Keratinocyte (primary cell): ENCODE results near the gene RIPK3. TPM values are rescaled to one million over a fixed set of nuclear protein-coding genes. Genes with fewer than 3 reads are reported as not detected.

ENCODE experiments used
- DNase-seq: peaks from one replicate; pipeline ENCODE4 v3.0.0-alpha.2; 2011; ENCODE audit warnings: low read depth, missing footprints, low spot score
- FAIRE-seq: peaks from 2 replicates; lab custom pipeline; 2011; peaks lifted over from hg19 to GRCh38; lab: Jason Lieb, UNC
- H2AFZ ChIP-seq: 2 replicates; pipeline ENCODE4 v1.6.0; 2012; ENCODE audit warnings: low read length, control low read depth, inconsistent platforms; ENCODE audit not compliant: control insufficient read depth
- H3K27ac ChIP-seq: 2 replicates; pipeline ENCODE4 v1.5.1; 2011; ENCODE audit warnings: low read length; ENCODE audit not compliant: control insufficient read depth, insufficient read depth
- H3K27me3 ChIP-seq: 3 replicates; pipeline ENCODE4 v1.6.0; 2011; ENCODE audit warnings: low read length; ENCODE audit not compliant: control insufficient read depth, insufficient read depth; ENCODE audit errors: extremely low read depth
- H3K36me3 ChIP-seq, 2 experiments: 2 replicates in 1 of 2; 3 replicates in 1 of 2; pipeline ENCODE4 v1.5.1; 2011; ENCODE audit warnings: low read length in 2 of 2, mild to moderate bottlenecking in 1 of 2; ENCODE audit not compliant: control insufficient read depth in 2 of 2, insufficient read depth in 2 of 2; ENCODE audit errors: extremely low read depth in 1 of 2
- H3K4me1 ChIP-seq: 3 replicates; pipeline ENCODE4 v1.5.1; 2011; ENCODE audit warnings: low read length; ENCODE audit not compliant: control insufficient read depth, insufficient read depth; ENCODE audit errors: extremely low read depth
- H3K4me2 ChIP-seq: 3 replicates; pipeline ENCODE4 v1.6.0; 2011; ENCODE audit warnings: low read depth, low read length; ENCODE audit not compliant: control insufficient read depth, insufficient read depth; ENCODE audit errors: extremely low read depth
- H3K4me3 ChIP-seq, 3 experiments: fragments of 200-600 bp in 1 of 3; sonication (generic) in 1 of 3; 2 replicates in 2 of 3; 3 replicates in 1 of 3; pipeline ENCODE4 v1.5.1; 2011 to 2016; ENCODE audit warnings: low read length in 3 of 3, mild to moderate bottlenecking in 3 of 3, control low read depth in 2 of 3, inconsistent platforms in 1 of 3, low read depth in 1 of 3, mixed read lengths in 1 of 3, mixed run types in 1 of 3, moderate library complexity in 1 of 3; ENCODE audit not compliant: control insufficient read depth in 2 of 3, insufficient read depth in 2 of 3; ENCODE audit errors: extremely low read depth in 1 of 3
- H3K79me2 ChIP-seq: 2 replicates; pipeline ENCODE4 v1.6.0; 2012; ENCODE audit warnings: low read length; ENCODE audit not compliant: control insufficient read depth, insufficient read depth
- H3K9ac ChIP-seq: 3 replicates; pipeline ENCODE4 v1.6.0; 2011; ENCODE audit warnings: low read length; ENCODE audit not compliant: control insufficient read depth, insufficient read depth; ENCODE audit errors: extremely low read depth
- H3K9me1 ChIP-seq: 3 replicates; pipeline ENCODE4 v1.6.0; 2011; ENCODE audit warnings: low read length; ENCODE audit not compliant: control insufficient read depth, insufficient read depth; ENCODE audit errors: extremely low read depth
- H3K9me3 ChIP-seq: 2 replicates; pipeline ENCODE4 v1.5.1; 2012; ENCODE audit warnings: low read depth, low read length; ENCODE audit not compliant: control insufficient read depth
- H4K20me1 ChIP-seq: 3 replicates; pipeline ENCODE4 v1.6.0; 2011; ENCODE audit warnings: low read length; ENCODE audit not compliant: control insufficient read depth, insufficient read depth; ENCODE audit errors: extremely low read depth
- EZH2 ChIP-seq: IDR thresholded peaks from one replicate; pipeline ENCODE4 v1.6.1; 2012; ENCODE audit warnings: inconsistent platforms, mild to moderate bottlenecking, low read length, moderate library complexity
- dilution Hi-C: fragments of 300-500 bp; cut with MboI; formaldehyde crosslinking; loops from one replicate; pipeline ENCODE4 v1.7.0; 2020; ENCODE audit warnings: low sequenced_read_pairs; ENCODE audit not compliant: extremely low pct_ligation_motif_present
- polyA plus RNA-seq, 5 experiments: library from polyadenylated mRNA; depleted of rRNA in 3 of 5; stranded (reverse) in 3 of 5; stranded (forward) in 1 of 5; unstranded in 1 of 5; fragments of >200 nt; gene quantifications; 1 replicate in 1 of 5; 2 replicates in 3 of 5; 3 replicates in 1 of 5; pipeline versions ENCODE4 v1.2.1 to v1.2.3, GENCODE V29; 2011 to 2012; ENCODE audit warnings: missing spikeins in 2 of 5, low read depth in 1 of 5, low replicate concordance in 1 of 5
- TF ChIP-seq, protein P1 (sequence below), 3 experiments: IDR thresholded peaks in 1 of 3; conservative IDR thresholded peaks in 1 of 3; optimal IDR thresholded peaks in 1 of 3; 2 replicates in 2 of 3; 3 replicates in 1 of 3; pipeline versions ENCODE3 to v1.5.1; 2011; ENCODE audit warnings: low read length in 3 of 3, mild to moderate bottlenecking in 3 of 3, moderate library complexity in 2 of 3, control low read depth in 1 of 3, inconsistent platforms in 1 of 3; ENCODE audit not compliant: insufficient read depth in 2 of 3; ENCODE audit errors: extremely low read depth in 1 of 3

RIPK3 gene
- polyA plus RNA-seq, 1 donor (not counting 4 experiments of a cell fraction or from before 2014, with no cell fraction given) = 8.0 TPM

DNA sequence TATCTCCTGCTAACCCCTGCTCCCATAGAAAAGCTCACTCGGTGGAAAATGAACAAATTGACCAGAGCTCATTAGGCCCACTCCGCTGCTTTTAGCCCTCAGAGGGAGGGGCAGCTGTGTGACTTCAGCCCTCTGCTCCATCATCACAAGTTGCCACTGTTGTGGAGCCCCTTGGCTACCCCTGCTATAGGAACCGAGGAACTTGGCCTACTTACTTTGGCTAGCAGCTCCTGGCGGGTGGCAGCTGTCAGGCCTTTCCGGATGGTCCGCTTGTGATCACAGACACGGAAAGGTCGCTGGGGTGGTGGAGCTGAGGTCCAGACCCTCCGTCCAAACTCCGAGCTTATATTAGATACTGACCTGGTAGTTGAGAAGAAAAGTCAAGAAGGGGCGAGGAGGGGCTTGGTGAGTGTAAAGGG, 32.6 kb downstream of the RIPK3 start:
- dilution Hi-C loops = no loop called here
- Histone ChIP-seq H3K4me2 (no peak overlapping the region), H3K27me3 (no peaks in the 10 kb centered on the region), H2AFZ (no peak overlapping the region), H3K36me3 (peaks cover 45 to 58% of the 10 kb centered on the region in 2 experiments), H3K79me2 (peaks cover 4% of the 10 kb centered on the region), H3K9me1 (no peaks in the 10 kb centered on the region), H3K9ac (no peak overlapping the region), H3K9me3 (no peaks in the 10 kb centered on the region), H4K20me1 (no peaks in the 10 kb centered on the region), H3K4me1 (peaks cover 39% of the 10 kb centered on the region), H3K4me3 (no peak overlapping the region), H3K27ac (no peak overlapping the region)
- FAIRE-seq (no peak), DNase-seq (no peak)
- no peak for TF ChIP-seq EZH2
- TF ChIP-seq, protein P1, sequence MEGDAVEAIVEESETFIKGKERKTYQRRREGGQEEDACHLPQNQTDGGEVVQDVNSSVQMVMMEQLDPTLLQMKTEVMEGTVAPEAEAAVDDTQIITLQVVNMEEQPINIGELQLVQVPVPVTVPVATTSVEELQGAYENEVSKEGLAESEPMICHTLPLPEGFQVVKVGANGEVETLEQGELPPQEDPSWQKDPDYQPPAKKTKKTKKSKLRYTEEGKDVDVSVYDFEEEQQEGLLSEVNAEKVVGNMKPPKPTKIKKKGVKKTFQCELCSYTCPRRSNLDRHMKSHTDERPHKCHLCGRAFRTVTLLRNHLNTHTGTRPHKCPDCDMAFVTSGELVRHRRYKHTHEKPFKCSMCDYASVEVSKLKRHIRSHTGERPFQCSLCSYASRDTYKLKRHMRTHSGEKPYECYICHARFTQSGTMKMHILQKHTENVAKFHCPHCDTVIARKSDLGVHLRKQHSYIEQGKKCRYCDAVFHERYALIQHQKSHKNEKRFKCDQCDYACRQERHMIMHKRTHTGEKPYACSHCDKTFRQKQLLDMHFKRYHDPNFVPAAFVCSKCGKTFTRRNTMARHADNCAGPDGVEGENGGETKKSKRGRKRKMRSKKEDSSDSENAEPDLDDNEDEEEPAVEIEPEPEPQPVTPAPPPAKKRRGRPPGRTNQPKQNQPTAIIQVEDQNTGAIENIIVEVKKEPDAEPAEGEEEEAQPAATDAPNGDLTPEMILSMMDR (optimal IDR thresholded peaks at IDR 0.05 in 1 of 3, IDR thresholded peaks at IDR 0.05 in 1 of 3, conservative IDR thresholded peaks at IDR 0.05 in 1 of 3; ENCODE audit: extremely low read depth in 1 of 3, insufficient read depth in 2 of 3, low read length in 3 of 3) = no peak

DNA sequence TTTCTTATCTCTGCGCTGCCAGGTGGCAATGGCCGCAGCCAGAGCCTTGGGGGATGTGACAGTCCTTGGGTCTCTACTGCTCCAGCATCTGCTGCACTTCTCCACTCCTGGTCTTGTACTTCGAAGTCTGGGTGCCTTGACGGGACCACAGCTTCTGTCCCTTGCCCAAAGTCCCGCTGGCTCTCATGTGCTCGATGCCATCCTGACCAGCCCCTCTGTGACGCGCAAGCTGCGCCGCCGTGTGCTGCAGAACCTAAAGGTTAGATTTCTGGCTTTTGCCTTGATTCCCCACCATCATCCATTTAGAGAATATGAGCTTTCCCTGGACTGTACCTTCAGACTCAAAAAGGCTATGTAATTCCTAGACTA, 35.8 kb downstream of the RIPK3 start:
- Histone ChIP-seq H3K9me1 (no peaks in the 10 kb centered on the region), H3K27me3 (no peaks in the 10 kb centered on the region), H3K4me1 (peaks cover 16% of the 10 kb centered on the region), H2AFZ (no peak overlapping the region), H3K9me3 (no peaks in the 10 kb centered on the region), H4K20me1 (no peaks in the 10 kb centered on the region), H3K9ac (no peak overlapping the region), H3K4me2 (no peak overlapping the region), H3K36me3 (peaks cover 49 to 62% of the 10 kb centered on the region in 2 experiments), H3K79me2 (peaks cover 24% of the 10 kb centered on the region), H3K4me3 (no peak overlapping the region), H3K27ac (no peak overlapping the region)
- no peak for FAIRE-seq
- dilution Hi-C loops = no loop called here
- no peak for DNase-seq
- TF ChIP-seq, protein P1 (optimal IDR thresholded peaks at IDR 0.05 in 1 of 3, IDR thresholded peaks at IDR 0.05 in 1 of 3, conservative IDR thresholded peaks at IDR 0.05 in 1 of 3; ENCODE audit: extremely low read depth in 1 of 3, insufficient read depth in 2 of 3, low read length in 3 of 3) = no peak
- TF ChIP-seq EZH2 = no peak
